SK-MEL-5 (cell line): ENCODE measurements around the gene SMIM41. TPM values are rescaled to one million over a fixed set of nuclear protein-coding genes. Genes with fewer than 3 reads are reported as not detected.
"Not testable (repeated sequence)": the region's sequence is repeated elsewhere in the genome, so short reads cannot be mapped to it uniquely, and the experiment has no call there.

Source experiments
- DNase-seq: peaks from one replicate; pipeline ENCODE4 v3.0.0-alpha.2; 2016; ENCODE audit warnings: low read depth, low spot score
- in situ Hi-C: cut with HindIII; loops from 2 replicates; pipeline ENCODE4 v1.10.0; 2016; ENCODE audit warnings: low sequenced_read_pairs, high pct_unique_total_duplicates, low pct_unique_long_range_greater_than_20kb
- total RNA-seq: library from RNA; depleted of rRNA; stranded (reverse); fragments of >200 nt; shearing (Covaris generic); gene quantifications from 2 replicates; pipeline ENCODE4 v1.2.3, GENCODE V29; 2014

SMIM41 gene
- total RNA-seq, 1 experiment from 2014 or later = not detected

DNA sequence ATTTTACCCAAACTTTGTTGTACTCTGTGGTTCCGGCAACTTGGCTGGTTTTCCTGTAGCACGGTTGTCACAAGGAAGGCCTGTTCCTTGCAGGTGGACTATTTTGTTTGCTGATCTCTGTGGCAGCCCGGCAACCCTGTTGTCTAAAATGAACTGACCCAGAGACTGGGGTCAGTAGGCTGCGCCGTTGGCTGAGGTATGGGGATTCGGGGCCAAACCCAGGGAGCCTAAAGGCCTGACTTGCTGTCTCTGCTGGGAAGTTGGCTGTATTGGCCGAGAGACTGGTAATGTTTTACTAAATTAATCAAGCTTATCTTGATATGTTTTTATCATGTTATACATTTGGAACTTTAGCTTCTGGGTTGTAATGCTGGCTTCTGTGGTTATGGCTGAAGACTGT is 13.8 kb downstream of the SMIM41 start:
- in situ Hi-C loops = no loop called here
- DNase-seq = no peak

DNA sequence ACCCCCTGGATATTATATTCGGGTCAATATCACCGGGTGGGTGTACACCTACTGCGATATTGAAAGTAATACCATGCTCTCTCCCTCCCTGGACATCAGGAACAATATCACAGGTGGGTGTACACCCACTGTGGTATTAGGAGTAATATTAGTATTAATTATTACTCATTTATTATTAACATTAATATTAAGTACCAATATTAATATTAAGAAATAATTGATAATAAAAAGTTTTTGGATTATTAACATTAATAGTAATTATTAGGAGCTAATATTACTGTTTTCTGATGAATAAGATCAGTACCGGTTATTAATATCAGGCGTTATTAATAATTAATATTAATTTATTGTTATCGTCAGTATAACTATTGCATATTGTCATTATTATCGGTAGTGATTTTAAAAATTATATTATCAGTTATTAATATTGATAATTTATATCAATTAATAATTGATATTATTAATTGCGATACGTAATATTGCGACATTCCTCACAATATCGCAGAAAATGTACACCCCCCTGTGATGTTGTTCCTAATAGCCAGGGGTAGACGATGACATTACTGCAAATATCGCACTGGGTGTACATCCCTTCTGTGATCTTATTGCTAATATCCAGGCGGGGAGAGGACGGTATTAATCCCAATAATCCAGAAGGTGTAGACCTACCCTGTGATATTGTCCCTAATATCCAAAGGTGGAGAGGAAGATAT is 17.0 kb downstream of the SMIM41 start:
- in situ Hi-C loops = no loop called here

DNA sequence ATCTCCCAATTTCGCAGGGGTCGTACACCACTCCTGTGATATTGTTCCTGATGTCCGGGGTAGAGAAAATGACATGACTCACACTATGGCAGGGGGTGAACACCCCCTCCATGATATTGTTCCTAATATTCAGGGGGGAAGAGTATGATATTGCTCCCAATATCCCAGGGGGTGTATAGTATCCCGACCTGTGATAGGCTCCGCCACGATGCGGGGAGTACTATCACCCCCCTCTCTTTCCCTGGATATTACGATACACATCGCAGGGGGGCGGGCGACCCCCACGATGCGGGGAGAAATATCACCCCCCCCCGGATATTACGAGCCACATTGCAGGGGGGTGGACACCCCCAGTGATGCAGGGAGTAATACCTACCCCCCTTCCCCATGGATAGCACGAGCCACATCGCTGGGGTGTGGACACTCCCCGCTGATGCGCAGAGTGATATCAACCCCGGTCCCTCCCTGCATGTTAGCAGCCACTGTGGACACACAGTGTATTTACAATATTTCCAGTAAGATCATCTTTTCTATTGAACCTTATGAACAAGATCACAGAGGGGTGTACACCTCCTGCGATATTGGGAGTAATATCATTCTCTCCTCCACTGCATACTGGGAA is 17.7 kb downstream of the SMIM41 start:
- no peak for DNase-seq

More for the DNA sequence above, 17.0 kb downstream of the SMIM41 start:
- DNase-seq = no peak

DNA sequence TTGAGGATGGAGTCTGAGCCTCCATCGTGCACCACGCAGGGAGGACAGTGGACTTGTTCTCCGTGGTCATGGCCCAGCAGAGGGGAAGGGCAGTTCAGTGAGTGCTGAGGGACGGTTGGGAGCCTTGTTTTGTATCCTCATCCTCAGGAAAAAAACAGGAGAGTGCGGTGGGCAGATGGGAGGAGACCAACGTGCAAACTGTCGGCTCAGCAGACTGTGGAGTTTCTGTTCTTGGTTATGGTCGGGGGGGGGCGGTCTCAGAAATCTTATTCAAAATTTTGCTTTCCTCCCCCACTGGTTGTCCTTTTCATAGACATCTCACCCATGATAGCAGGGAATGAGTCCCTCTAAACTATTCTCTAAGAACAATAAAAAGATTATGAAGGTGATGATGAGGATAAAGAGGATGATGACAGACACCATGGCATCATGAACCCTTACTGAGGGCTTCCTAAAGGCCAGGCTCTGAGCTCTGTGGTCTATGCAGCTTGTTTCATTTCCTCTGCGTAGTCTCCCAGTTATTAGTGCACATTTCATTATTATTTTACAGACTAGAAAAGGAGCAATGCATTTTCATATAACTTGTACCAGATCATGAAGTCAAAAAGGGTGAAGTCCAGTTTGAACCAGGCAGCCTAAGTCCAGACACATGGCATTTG is 25.1 kb downstream of the SMIM41 start:
- in situ Hi-C loops = not testable (repeated sequence)

More for the DNA sequence above, 17.7 kb downstream of the SMIM41 start:
- in situ Hi-C loops = no loop called here

DNA sequence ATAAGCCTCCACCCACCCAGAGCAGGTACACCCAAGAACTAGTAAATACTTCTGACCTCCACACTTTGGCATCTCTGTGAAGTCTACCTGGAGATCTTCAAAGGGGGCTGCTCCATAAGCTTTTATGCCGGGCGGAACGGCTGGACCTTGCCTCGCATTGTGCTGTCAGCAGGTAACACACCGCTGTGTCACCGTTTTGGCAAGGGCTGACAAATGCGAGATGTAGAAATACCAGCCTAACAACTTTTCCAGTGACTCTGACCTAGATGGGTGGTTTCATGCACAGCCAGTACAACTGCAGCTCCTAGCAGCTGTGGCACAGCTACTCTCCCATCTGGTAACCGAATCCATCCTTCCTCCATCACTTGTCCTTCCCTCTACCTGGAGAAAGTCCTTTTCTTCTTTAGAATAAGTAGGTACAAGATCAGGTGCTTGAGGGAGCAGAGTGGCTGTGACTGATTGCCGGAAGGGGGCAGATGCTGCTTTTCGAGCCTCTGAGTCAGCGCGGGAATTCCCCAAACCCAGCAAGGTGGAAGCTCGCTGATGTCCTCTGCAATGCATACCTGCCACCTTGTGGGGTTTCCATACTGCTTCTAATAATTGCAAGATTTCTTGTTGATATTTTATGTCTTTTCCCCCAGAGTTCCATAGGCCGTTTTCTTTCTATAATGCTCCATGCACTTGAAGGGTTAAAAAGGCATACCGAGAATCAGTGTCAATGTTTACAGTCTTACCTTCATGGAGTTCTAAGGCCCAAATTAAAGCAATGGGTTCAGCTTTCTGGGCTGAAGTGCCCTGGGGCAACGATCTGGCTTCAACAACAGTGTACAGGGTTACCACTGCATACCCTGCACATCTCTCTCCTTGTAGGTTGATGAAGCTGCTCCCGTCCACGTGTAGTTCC is 37.0 kb downstream of the SMIM41 start:
- in situ Hi-C loops, DNase-seq: not testable (repeated sequence)

More for the DNA sequence above, 25.1 kb downstream of the SMIM41 start:
- DNase-seq = not testable (repeated sequence)

- DNase-seq, in situ Hi-C loops: not testable (repeated sequence)
These were observed 38.4 kb downstream of the SMIM41 start for GRCh38 chr12:52117806-52118475.

DNA sequence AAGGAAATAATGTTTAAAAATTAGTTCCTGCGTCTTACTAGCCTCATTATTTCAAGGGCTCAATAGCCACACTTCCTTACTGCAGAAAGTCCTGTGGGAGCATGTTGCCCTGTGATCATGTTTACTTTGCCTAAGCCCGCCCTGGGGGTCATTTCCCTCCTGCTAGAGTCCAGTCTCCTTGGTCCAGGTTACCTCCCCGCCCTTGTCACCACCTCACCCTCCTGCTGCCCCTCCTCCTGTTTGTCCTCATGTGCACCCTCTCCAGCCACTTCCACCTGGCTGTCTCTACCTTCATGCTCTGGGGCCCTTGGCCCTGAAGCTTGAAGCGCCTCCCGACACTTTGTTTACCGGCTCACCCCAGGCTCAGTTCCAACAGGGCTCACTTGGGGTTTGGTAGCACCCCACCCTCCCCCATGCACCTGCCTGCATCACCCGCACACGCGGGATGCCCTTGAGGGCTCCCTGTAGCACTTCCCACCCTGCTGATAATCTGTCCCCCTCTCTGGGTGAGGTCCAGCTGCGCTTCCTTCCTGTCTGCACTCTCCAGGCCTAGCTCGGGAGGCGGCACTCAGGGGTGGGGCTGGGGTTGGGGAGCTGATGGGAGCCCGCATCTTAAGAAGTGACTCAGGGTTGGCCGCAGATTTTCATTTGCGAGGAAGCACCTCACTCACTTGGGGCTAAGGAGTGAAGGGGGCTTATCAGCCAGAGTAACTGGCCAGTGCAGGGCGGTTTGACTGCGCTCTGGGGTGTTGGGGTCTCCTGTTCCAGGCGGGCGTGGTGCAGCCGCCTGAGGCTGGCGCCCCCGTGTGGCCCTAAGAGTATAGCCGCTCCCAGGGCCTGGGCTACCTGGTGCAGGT is 40.1 kb downstream of the SMIM41 start:
- in situ Hi-C loops = no loop called here
- DNase-seq = peak; percentile 55

- DNase-seq = peak; percentile 16
- in situ Hi-C loops = no loop called here
These were observed 41.7 kb downstream of the SMIM41 start for GRCh38 chr12:52120951-52121823.

- peak; percentile 68 for DNase-seq
- in situ Hi-C loops = no loop called here
These were observed 42.5 kb downstream of the SMIM41 start for GRCh38 chr12:52121824-52122539.

GRCh38 chr12:52122540-52122871 is 43.0 kb downstream of the SMIM41 start:
- DNase-seq = no peak
- in situ Hi-C loops = no loop called here

GRCh38 chr12:52122904-52123303 is 43.4 kb downstream of the SMIM41 start:
- in situ Hi-C loops = no loop called here
- no peak for DNase-seq

DNA sequence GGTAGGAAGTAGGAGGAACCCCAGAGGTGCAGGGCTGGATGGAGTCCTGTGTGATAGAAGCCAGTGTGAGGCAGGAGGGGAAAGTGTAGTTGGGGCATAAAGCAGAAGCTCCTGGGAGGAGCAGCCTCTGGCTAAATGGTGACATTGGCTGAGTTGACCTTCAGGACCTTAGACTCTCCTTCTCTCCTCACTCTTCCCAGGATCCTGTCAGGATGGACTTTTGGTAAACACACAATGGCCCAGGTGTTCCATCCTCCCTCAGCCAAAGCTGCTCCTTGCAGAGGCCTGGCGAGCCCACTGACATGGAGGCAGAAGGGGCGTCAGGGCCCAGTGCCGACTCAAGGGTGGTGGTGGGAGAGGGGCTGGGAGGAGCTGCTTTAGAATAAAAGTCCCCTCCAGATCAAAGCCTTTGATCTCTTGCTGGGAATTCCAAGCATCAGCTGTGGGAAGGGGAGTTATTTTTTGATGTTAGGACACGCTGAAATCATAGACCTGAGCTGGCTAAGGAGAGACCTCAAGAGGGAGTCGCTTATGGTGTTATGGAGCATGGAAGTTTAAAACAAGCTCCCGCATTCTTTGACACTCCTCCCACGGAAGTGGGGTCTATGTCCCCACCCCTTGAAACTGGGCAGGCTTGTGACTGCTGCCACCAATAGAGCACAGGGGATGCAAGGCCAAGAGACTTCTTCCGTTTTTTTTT is 44.1 kb downstream of the SMIM41 start:
- no peak for DNase-seq
- in situ Hi-C loops = no loop called here

- in situ Hi-C loops = no loop called here
These were observed 46.0 kb downstream of the SMIM41 start for GRCh38 chr12:52125476-52125900.

GRCh38 chr12:52126050-52126604 is 46.6 kb downstream of the SMIM41 start:
- no peak for DNase-seq
- in situ Hi-C loops = no loop called here

More at GRCh38 chr12:52125476-52125900, 46.0 kb downstream of the SMIM41 start:
- DNase-seq = no peak
